GM12874 (cell line): ENCODE measurements around the gene ACKR1.

Experiments
- CTCF ChIP-seq: IDR thresholded peaks from 2 replicates; pipeline ENCODE4 v1.5.1; 2011; ENCODE audit warnings: low read depth, mild to moderate bottlenecking, control low read depth, low read length, moderate library complexity; ENCODE audit not compliant: insufficient read depth

The ACKR1 gene

GRCh38 chr1:159204161-159205141, at the start of gene ACKR1:
Gene ACKR1 (plus strand): TSS chr1:159204875. CDS start chr1:159204960, 85 bp downstream.
- no peak for TF ChIP-seq CTCF

GRCh38 chr1:159161001-159161718, 43.5 kb upstream of the ACKR1 start:
- peak; percentile 91 for TF ChIP-seq CTCF

GRCh38 chr1:159161719-159162026, 43.0 kb upstream of the ACKR1 start:
- TF ChIP-seq CTCF, result no peak

- TF ChIP-seq CTCF, result no peak
Observed at GRCh38 chr1:159162516-159163265, 42.0 kb upstream of the ACKR1 start.

- TF ChIP-seq CTCF, result no peak
Observed at GRCh38 chr1:159163614-159164228, 41.0 kb upstream of the ACKR1 start.

GRCh38 chr1:159168043-159168442, 36.6 kb upstream of the ACKR1 start:
- TF ChIP-seq CTCF, result no peak

GRCh38 chr1:159170639-159171038, 34.0 kb upstream of the ACKR1 start:
- TF ChIP-seq CTCF, result no peak
